COR-L47 (cell line): Measurements from ENCODE around the gene UBN1.

Source experiments
- DNase-seq: peaks from one replicate; lab custom pipeline; 2025; lab: John Stamatoyannopoulos, UW

The UBN1 gene

DNA sequence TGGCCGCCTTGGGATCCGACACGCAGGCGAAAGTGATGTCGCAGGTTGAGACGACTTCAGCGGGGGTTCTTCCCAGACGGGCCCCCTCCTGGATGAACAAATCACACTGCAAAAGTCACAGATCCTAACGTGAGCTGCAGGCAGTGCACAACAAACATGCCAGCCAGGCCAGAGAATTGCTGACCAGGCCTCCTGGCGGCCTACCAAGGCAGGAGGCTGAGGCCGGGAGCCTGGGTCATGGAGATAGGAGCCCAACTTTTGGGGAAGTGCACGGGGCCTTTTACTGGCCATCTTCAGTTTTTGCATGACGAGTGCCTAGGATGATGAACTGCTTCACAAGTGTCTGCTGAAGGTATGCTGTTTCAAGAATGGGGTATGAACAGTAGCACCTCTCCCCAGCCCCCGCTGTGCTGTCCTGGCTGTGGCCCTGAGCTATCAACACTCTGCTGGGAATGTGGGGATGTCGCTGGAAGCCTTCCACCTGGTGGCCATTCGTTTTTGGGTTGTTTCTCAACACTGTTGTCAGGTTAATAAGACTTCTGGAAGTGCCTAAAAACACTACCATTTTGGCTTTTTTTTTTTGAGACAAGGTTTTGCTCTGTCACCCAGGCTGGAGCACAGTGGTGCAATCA lies 32.6 kb upstream of the UBN1 start:
- DNase-seq, result no peak

DNA sequence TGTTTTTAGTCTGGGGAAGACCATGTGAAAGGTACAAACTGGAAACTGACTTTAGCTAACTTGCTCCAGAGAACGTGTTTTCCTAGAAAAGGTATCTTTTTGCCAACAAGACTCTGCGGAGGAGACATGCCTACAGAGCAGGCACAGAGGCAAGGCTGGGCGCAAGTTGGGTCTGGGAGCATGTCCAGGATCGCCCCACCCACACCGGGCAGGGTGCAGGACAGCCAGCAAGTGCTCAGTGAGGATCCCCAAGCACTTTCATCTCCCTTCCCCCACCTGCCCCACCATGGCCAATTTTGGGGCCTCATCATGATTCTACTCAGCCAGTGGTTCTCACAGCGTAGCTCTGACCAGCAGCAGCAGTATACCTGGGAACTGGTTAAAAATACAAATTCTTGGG lies 26.6 kb upstream of the UBN1 start:
- DNase-seq, result no peak

DNA sequence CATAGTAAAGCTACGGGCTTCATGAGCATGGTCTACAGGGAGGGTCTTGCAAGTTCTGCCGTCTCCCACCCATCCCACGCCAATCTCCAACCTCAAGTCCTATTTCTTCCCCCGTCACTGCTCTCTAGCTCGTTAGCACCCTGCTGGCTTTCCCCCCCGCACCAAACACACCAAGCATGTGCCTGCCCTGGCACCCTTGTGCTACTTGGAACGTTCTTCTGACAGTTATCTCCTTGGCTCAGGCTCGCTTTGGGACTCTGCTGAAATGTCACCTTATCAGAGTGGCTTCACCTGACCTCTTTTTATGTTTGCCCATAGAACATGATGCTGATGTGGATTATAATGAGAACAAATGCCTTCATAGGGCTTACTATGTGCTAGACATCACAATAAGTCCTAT lies 22.1 kb upstream of the UBN1 start:
- no peak for DNase-seq

DNA sequence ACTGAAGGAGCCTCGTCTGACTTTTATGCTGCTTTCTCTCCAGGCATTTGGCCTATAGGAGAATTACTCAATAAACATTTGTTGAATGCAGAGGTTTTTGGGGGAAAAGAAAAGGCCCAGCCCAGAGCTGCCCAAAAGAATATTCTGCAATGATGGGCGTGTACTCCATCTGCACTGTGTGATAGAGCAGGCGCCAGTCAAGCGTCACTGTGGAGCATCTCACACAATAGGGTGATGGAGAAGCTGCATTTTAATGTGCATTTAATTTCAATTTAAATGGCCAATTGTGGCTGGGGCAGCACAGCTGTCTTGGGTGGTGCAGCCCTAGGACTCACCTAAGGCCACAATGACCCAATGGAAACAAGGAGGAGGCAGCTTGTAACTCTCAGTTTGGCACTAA lies 20.8 kb upstream of the UBN1 start:
- no peak for DNase-seq

DNA sequence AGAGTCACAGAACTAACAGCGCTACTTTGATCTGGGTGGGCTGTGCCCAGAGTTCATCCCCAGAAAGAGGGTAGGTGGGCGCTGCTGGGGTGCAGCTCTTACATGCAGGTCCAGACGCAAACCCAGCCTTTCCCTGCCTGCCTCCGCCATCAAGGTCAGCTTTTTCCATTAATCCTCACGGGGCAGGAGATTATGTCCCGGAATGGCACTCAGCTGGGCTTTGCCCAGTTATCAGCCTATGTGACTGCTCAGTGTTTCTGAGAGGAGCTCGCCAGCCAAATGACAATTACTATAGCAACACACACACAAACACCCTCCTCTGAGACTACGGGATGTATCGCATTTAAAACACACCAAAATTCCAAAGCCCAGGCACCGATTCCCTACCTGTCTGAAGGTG lies 20.3 kb upstream of the UBN1 start:
- no peak for DNase-seq

DNA sequence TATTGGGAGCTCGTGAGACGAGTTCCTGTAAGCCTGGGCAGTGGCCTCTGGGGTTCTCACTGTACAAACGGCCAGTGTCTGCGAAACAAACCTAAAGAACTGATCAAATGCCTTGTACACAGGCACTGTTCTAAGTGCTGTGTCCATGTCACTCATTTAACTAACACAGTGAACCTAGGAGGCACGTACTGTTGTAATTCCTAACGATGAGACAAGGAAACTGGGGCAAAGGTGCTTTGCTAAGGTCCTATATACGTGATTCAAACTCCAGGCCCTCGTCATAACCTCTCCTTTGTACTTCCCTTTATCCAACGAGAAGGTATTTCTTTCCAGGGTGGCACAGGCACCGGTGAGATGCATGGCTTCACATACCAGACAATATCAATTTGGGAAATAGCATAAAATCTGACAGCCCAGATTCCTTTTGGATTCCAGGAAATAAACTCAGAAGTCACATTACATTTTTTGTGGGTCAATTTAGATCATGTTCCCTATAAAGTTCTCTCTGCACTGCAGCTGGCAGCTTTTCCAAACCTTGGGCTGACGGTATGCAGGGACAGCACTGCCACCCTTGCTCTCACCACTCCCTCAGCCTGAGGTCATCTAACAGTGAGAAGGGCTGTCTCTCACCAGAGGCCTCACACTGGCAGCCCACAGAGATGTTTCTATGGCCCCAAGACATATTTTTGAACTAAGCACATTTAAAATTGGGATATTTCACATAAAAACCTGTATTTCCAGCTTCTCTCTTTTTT lies 18.5 kb upstream of the UBN1 start:
- no peak for DNase-seq

DNA sequence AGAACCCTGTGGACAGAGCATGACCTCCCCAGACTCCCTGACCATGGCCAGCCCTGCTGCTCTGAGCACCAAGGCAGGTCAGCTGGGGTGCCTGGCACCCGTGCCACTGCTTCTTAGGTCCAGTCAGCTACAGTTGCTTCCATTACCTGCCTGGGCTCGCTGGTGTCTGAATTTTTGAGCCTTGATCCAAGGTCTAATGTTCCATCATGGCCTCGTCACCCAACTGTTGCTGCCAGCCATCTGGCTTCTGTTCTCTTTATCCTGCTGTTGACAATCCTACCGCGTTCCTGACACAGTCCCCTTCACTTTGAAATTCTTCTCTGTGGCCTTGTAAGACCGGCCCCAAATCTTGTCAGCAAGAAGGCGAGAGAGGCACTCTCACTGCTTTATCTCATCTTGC lies 16.9 kb upstream of the UBN1 start:
- no peak for DNase-seq

DNA sequence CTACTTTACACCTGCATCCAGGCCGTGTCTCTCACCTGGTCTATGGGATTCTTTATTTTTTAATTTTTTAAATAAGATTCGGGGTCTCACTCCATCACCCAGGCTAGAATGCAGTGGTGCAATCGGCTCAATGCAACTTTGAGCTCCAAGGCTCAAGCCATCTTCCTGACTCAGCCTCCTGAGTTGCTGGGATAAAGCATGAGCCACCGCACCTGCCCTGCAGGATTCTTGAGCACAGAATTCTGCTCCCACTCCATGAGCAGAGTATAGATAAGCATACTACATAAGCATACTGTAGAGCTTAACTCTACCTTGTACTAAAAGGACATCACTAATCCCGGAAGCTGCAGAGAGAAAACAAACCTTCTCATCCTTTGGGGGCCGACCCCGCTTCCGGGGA lies 15.7 kb upstream of the UBN1 start:
- no peak for DNase-seq

DNA sequence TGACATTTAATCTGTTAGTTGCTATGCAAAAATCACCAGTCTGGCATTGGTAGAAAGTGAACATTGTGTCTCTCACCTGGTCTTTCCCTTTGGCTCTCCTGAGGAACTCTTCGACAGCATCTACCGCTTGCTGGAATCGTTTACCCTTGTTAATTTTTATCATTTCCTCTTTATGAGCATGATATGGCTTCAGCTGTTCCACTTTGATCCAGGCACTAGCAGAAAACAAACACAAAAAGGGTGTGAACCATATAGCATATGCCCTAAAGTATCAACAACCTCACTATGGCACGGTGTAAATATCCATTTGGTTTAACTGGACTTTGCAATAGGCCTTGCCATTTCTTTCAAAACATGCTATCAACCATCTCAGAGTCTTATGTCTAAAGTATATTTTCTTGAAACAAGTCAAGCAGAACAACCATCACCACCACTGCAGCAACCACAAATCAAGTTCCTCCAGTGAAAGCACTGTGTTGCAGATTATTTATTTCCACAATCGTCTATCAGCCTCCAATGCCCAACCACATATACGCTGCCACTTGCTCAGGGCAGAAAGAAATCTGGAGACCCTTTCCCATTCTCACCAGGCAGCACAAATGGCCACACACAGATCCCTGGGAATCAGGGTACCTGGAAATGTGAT lies 14.5 kb upstream of the UBN1 start:
- no peak for DNase-seq

DNA sequence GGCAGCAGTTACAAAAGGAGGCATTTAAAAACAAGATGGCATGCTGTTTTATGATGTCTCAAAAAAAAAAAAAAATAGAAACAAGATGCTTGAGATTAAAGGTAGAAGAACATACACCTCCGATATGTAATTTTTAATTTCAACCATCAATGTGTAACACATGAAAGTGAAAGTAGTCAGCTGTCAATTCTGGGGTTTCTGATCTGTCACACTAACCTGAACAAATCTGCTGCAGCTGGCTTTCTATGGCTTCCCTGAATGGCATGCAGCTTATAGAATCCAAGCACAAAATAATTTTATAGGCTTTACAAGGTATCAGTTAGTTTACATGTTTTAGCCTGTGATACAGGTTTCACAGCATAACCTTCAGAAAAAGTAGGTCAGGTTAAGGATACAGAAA lies 13.7 kb upstream of the UBN1 start:
- no peak for DNase-seq

DNA sequence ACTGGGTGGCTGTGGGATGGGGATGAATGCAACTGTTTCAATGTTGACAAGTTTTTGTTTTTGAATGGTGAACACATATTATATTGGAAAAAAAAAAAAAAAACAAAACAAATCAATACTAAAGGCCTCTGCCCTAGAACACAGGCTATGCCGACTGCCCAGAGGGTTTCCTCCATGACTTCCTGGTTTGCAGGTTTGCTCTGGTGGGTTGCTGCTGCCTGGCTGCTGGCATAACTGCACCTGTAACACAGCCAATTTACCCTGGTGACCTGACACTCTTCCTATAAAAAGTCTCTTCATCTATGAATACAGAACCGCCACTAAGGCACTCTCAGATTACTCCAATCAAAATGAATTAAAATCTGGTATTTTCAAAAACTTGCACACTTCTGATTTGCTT lies 10.6 kb upstream of the UBN1 start:
- DNase-seq, result no peak

DNA sequence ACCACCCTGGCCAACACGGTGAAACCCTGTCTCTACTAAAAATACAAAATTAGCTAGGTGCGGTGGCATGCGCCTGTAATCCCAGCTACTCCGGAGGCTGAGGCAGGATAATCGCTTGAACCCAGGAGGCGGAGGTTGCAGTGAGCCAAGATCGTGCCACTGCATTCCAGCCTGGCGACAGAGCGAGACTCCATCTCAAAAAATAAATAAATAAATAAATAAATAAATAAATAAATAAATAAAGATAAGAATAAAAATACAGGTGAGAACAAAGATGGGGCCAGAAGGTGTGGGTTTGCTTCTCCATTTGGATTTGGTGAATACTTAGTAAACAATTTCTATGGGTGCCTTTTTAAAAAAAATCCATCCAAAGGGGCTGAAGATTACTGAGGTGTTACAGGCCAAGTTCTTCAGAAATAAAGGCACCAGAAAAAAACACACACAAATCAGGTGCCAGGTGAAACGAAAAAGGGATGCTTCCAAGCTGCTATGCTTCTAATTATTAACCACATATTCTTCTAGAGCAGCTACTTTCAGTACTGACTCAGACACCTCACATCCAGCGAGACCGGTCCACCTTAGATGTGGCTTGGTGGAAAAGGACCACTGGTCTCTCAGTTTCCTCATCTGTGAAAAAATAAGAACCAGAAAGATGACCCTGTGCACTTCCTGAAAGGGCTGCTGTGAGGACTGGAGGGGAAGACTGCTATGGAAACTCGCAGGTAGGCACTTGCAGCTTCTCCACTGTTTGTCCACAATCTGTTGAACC lies 9.4 kb upstream of the UBN1 start:
- DNase-seq, result no peak

DNA sequence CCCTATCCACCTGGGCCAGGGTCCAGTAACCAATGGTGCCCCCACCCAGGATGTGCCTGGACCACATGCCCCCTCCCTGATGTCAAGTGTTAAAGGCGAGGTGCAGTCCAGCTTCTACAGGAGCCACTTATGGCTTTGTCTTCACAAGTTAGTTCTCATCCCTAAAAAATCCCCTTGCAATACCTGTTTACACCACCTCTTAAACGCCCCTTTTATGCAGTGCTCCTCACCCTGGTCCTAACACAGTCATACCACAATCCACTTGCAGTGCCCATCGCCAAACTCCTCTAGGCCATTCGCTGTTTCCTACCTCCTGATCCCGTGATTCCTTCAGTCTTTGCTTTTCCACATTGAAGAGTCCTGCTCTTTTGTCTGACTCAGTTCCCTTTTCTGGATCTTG lies 7.3 kb upstream of the UBN1 start:
- no peak for DNase-seq

DNA sequence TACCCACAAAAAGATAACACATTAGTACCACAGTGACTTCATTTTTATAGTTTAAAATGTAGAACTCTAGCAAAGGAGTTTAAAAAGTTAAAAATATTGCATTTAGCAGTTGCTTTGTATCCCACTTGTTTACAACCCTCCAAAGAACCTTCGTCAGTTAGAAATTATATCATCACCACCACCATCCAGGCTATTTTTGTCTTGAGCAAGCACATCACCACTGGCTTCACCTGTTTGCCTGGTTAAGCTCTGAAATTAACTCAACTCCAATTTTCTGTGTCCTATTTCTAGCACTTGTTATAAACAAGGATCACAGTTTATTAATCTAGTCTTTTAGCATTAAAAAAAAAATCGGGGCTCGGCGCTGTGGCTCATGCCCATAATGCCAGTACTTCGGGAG lies 6.3 kb upstream of the UBN1 start:
- DNase-seq, result no peak

DNA sequence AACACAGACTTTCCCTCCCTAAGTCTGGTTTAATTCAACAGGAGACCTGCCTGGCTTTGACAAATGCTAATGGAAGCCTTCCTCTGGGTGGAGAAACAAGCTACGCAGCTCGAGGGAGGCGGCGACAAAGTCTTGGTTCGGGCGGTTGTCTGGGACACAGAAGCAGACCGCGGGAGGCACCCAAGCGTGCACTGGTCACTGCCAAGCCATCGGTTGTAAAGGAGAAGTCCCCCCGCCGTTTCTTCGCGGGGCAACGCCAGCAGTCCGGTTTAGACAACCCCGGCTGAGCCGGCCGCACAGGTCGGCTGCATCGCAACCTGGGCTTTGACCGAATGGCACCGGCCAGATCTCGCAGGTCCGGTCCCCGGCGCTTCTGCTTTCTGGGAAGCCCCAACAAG lies 779 bp upstream of the UBN1 start:
- peak; percentile 38 for DNase-seq

DNA sequence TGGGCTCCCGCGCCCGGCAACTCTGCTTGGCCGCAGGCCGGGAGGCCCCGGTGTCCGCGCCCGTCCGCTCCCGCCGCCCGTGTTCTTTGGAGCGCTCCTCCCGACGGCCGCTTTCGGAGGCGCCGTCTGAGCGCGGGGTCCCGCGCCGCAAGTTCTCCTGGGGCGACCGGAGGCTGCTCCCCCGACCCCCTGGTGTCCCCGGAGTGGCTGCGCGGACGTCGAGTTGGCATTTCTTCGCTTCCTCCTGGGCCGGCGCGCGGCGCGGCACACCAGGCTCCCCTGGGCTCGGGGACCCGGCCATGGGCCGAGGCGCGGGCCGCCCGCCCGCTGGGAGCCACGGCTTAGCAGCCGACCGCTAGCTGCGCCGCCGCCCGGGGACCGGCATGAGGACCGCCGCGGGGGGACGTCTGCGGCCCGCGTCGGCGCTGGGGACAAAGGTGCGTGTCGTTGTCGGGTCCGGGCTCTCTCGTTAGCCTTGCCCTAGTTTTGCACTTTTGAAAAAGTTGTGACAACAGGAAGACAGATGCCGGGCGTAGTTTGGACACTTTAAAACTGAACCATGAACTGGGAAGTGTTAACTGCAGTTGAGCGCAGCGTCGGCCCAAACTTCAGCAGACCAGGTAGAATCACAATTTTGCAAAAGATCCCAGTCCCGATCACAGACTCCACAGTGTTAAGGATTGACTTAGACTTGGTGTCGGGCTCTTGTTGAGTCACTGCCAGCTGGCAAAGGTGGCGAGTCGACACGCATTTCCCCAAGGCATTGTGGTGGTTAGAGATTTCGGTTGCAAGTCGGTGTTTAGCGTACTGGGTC lies 700 bp downstream of the UBN1 start:
- no peak for DNase-seq

DNA sequence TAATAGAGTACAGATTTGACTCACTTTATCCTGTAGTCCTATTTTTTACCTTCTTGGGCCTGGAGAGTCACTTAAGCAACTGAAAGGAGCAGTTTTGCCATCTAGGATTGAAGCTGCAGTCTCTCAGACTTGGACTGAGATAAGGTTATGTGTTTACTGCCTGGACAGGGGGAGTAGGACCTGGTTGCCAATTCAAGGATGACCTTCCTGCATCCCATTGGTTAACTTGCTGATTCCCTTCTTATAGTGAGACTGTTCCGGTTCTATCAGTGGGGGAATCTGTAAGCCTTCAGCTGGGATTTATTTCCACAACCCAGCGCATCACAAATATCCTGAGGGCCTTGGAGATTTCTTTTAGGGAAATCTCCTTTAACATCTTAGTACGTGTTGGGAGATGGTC lies 2.9 kb downstream of the UBN1 start:
- DNase-seq, result no peak

DNA sequence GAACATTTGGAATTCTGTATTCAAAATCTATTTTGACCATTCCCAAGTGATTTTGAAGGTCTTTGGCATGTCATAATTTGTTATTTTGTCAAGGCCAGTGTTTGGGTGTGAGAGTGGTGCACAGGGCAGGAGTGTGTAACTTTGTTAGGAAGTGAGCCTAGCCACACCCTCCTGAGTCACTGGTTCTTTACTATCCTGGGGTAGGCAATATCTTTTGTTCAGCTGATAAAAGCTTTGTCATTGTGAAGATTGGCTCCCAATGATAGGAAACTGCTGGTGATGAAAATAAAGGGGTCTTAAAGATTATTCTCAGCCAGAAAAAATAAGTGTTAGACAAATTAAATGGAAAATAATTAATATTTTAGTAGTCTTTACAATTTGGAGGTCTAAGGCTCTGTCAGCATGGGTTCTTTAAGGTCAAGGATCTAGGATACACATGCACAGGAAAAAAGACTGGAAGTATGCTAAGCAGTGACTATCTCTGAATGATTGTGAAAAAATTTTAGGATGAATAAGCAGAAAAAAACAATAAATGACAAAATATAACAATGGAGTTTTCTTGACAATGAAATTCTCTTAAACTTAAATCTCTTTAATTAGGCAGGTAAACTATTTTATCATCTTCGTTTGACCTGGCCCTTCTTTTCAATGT lies 5.1 kb downstream of the UBN1 start:
- no peak for DNase-seq

DNA sequence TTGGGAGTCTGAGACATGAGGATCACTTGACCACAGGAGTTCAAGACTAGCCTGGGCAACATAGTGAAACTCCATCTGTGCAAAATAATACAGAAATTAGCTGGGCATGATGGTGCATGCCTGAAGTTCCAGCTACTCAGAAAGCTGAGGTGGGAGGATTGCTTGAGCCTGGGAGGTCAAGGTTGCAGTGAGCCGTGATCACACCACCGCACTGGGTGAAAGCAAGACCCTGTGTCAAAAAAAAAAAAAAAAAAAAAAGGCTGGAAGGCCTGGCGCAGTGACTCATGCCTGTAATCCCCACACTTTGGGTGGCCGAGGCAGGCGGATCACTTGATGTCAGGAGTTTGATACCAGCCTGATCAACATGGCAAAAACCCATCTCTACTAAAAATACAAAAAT lies 8.1 kb downstream of the UBN1 start:
- no peak for DNase-seq

DNA sequence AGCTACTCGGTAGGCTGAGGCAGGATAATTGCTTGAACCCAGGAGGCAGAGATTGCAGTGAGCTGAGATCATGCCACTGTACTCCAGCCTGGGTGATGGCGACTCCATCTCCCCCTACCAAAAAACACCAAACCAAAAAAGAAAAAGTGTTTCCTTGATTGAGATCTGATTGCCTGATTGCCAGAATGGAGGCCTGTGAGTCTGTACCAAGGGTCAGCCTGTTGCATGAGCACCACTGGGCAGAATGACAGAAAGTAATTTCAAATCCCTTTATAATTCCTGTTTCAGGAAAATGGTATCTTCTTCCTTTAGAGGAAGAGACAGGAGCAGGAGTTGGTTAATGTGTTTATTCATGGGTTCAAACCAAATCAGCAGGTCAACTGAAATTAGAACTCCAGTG lies 8.5 kb downstream of the UBN1 start:
- no peak for DNase-seq

DNA sequence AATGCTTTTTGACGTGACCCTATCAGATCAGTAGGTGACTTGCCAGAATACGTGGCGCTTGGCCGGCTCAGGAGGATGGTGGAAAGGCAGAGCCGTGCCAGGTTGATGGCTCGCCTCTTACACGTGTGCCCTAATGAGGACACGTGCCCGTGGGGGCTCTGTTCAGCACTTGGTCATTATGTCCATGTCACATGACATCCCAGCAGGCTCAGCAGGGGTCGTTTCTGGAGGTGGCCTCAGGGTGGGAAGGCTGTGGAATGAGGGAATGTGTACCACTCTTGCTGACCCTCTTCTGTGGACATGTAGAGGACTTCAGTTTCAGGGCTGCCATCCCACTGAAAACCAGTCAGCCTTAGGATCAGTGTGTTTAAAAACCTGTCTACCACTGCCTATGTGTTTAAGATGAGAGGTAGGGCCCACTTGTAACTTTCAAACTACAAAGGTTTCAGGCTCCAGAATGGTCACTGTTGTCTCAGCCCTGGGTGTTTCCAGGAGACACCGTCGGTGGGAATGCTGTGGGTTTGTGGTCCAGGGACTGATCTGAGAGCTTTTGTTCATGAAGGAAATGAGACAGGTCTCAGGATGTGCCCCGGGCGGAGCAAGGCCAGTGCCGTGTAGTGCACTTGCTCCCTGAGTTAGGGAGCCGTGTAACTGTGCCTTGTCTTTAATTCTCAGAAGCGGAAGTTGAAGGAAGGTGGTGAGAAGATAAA lies 12.1 kb downstream of the UBN1 start:
- no peak for DNase-seq
